HUES6 (cell line): ENCODE results near the gene FAM124A.

Experiments used
- H3K27ac ChIP-seq: 2 replicates; pipeline ENCODE4 v1.7.0; 2013; ENCODE audit warnings: low read depth, mild to moderate bottlenecking, low read length, inconsistent platforms
- H3K27me3 ChIP-seq: 2 replicates; pipeline ENCODE4 v1.6.1; 2013; ENCODE audit warnings: low read length; ENCODE audit not compliant: control insufficient read depth, insufficient read depth
- H3K36me3 ChIP-seq: 2 replicates; pipeline ENCODE4 v1.6.1; 2013; ENCODE audit warnings: low read length; ENCODE audit not compliant: control insufficient read depth, insufficient read depth
- H3K4me1 ChIP-seq: 2 replicates; pipeline ENCODE4 v1.6.1; 2013; ENCODE audit warnings: low read length; ENCODE audit not compliant: control insufficient read depth, insufficient read depth
- H3K4me3 ChIP-seq: 2 replicates; pipeline ENCODE4 v1.5.1; 2013; ENCODE audit warnings: low read depth, low read length
- H3K9ac ChIP-seq: one replicate; pipeline ENCODE4 v1.6.1; 2013; ENCODE audit warnings: mild to moderate bottlenecking, low read length
- H3K9me3 ChIP-seq: 2 replicates; pipeline ENCODE4 v1.6.1; 2013; ENCODE audit warnings: low read depth, low read length; ENCODE audit not compliant: control insufficient read depth, insufficient read depth

FAM124A gene

DNA sequence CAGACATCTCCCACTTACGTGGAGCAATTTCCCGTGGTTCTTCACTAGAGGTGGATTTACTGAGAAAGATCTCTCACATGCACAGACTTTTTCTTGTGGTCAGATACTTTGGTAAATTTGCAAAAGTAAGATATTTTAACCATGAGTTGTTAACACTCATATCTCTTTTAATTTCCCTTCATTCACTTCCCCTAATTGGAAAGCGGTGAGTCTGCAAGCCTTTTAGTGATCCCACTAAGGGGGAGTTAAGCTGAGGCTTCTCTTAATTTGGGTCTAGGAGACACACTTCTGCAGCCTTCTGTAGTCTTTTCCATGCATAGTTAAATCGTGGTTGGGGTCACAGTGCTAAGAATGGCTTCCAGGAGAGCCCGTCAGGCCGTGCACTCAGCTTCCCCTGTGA, 86.6 kb downstream of the FAM124A start:
- Histone ChIP-seq H3K9me3 (no peaks in the 10 kb centered on the region), H3K27me3 (no peaks in the 10 kb centered on the region), H3K4me3 (no peak overlapping the region), H3K27ac (no peak overlapping the region), H3K4me1 (peaks cover 29% of the 10 kb centered on the region), H3K36me3 (no peaks in the 10 kb centered on the region), H3K9ac (no peak overlapping the region)

DNA sequence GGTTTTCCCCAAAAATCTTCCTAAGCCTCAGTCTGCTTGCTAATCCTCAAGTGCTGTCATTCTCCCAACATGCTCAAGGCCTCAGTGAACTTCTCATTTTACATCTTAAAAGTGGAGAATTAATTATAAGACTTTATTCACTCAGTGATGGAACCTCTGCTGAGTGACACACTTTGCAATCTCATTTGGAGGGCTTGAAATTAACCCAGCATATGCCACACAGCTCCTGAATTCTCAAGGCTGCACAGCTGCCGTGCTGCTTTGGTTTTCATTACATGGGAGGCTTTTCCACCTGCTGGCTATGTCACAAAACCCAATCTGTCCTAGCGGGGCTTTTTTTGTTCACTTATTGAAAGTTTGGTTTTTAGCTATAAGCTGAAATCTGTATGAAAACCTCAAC, 89.0 kb downstream of the FAM124A start:
- no peaks in the 10 kb centered on the region for H3K9me3 ChIP-seq
- no peaks in the 10 kb centered on the region for H3K27me3 ChIP-seq
- H3K4me1 ChIP-seq = peaks cover 25% of the 10 kb centered on the region
- H3K36me3 ChIP-seq = no peaks in the 10 kb centered on the region
- no peak overlapping the region for H3K4me3 ChIP-seq
- no peak overlapping the region for H3K27ac ChIP-seq
- H3K9ac ChIP-seq = no peak overlapping the region

DNA sequence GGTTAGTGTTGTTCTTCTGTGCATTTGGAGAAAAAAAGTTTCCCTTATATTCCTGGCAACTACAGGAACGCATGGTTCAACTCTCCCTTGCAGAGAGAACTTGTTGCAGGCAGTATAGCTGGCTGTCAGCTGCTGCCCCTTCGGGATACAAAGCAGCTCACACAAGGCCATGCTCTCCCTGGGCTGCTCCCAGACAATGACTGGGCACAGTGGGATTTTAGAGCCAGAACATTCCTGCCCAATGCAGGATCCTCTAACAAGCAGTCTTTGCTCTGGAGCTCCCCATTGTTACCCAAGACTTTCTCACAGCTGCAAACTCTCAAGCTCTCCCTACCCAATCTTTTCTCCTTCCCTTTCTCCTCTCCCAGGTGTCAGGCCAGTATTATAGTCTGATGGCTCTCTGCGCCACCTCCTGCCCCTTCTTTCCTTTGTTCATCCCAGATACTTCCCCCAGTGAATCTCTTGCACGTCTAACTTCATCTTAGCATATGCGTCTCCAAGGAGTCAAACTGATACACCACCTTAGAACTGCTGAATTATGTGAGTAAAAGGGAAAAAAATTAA, 89.8 kb downstream of the FAM124A start:
- no peak overlapping the region for H3K4me3 ChIP-seq
- H3K4me1 ChIP-seq = peaks cover 25% of the 10 kb centered on the region
- H3K36me3 ChIP-seq = no peaks in the 10 kb centered on the region

DNA sequence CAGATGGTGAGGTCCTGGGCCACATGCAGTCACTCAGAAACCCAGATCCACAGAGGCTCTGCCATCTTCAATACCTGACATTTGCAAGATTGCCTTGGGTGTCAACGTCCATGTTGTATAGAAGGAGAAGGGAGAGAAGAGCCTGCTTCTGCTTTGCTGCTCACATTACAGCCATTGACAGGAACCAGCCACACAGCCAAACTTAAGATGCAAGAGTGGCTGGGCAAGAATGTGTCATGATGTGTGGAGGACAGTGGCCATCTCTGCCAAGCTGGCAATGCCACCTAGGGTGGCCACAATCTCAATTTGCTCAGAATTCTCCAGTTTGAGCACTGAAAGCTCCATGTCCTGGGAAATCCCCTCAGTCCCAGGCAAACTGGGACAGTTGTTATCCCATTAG, 91.4 kb downstream of the FAM124A start:
- Histone ChIP-seq H3K4me3 (no peak overlapping the region), H3K27ac (no peak overlapping the region), H3K36me3 (no peaks in the 10 kb centered on the region), H3K9ac (no peak overlapping the region), H3K9me3 (no peaks in the 10 kb centered on the region), H3K27me3 (no peaks in the 10 kb centered on the region), H3K4me1 (peaks cover 23% of the 10 kb centered on the region)

More for the DNA sequence above, 89.8 kb downstream of the FAM124A start:
- no peaks in the 10 kb centered on the region for H3K9me3 ChIP-seq
- H3K27ac ChIP-seq = no peak overlapping the region
- H3K9ac ChIP-seq = no peak overlapping the region
- H3K27me3 ChIP-seq = no peaks in the 10 kb centered on the region

DNA sequence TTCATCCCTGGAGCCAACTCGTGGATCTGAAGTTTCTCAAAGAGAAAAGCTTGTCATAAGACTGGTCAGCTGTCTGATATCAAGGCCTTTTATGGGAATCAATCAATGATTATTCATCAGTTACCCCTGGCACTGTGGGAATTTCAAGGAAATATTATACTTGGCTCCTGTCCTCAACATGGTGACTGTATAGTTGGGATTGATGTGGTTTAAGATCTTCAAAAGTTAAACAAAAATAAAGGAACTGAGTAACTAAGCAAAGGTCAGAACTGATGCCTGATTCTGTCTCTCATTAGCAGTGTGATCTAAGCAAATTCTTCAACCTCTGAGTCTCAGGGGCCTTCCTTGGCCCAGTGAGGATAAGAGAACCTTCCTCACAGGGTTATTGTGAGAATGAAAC, 95.1 kb downstream of the FAM124A start:
- Histone ChIP-seq H3K27ac (no peak overlapping the region), H3K4me1 (peaks cover 12% of the 10 kb centered on the region; the same call in 1 of the 2 replicates), H3K36me3 (no peaks in the 10 kb centered on the region), H3K9me3 (no peaks in the 10 kb centered on the region), H3K9ac (no peak overlapping the region), H3K27me3 (no peaks in the 10 kb centered on the region), H3K4me3 (no peak overlapping the region)

DNA sequence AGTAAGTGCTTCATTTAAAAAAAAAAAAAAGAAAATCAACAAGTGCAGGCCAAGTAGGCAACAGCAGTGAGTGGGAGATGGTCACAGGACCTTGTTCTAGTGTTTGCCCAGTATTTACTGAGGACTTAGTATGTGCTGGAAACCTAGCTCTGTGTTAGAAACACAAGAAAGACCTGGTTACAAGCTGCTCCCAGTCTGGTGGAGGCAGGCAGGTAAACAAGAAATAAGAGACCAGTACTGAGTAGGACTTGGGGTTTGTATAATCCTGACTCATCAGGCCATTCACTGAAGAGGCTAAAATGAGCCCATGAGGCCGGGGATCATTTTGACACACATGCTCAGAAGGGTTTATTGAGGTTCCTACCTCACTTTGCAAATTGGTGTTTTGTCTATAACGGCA, 95.8 kb downstream of the FAM124A start:
- H3K9me3 ChIP-seq = no peaks in the 10 kb centered on the region
- H3K27me3 ChIP-seq = no peaks in the 10 kb centered on the region
- H3K36me3 ChIP-seq = no peaks in the 10 kb centered on the region
- H3K4me1 ChIP-seq = peaks cover 12% of the 10 kb centered on the region; the same call in 1 of the 2 replicates
- H3K4me3 ChIP-seq = no peak overlapping the region
- H3K27ac ChIP-seq = no peak overlapping the region
- H3K9ac ChIP-seq = no peak overlapping the region

DNA sequence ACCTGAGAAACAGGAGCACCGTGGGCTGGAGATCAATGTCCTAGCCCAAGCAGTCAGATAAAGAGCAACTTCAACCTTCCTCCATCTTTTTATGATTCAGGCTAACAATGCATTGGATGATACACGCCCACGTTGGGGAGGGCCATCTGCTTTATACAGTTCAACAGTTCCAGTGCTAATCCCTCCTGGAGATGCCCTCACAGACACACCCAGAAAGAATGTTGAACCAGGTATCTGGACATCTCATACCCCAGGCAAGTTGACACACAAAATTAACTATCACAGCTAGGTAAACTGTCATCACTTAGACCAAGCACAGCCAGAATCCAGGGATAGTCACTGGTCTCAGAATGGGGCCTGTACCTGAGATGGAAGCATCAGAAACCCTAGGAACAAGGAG, 96.7 kb downstream of the FAM124A start:
- Histone ChIP-seq H3K4me3 (no peak overlapping the region), H3K9ac (no peak overlapping the region), H3K4me1 (peaks cover 12% of the 10 kb centered on the region; the same call in 1 of the 2 replicates), H3K27ac (no peak overlapping the region), H3K9me3 (no peaks in the 10 kb centered on the region), H3K27me3 (no peaks in the 10 kb centered on the region), H3K36me3 (no peaks in the 10 kb centered on the region)

DNA sequence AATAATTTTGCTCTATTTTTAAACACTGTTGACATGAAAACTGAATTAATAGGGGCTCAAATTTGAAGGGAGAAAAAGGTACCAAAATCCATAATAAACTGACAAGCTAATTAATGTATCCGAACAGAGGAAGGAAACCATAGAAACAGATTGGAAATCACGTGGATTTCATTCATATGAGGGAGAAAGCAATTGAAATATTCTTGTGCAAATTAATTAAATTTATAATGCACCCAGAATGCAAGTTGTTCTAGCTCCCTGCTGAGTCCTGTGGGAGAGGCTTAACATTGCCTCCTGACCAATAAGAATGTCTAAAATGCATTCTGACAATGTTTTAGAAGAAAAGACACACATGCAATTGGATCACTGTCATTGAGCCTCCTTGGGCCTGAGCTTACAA, 99.6 kb downstream of the FAM124A start:
- no peaks in the 10 kb centered on the region for H3K36me3 ChIP-seq
- H3K9ac ChIP-seq = no peak overlapping the region
- H3K4me1 ChIP-seq = peaks cover 11% of the 10 kb centered on the region
- no peaks in the 10 kb centered on the region for H3K27me3 ChIP-seq
- H3K9me3 ChIP-seq = no peaks in the 10 kb centered on the region
- no peak overlapping the region for H3K4me3 ChIP-seq
- no peak overlapping the region for H3K27ac ChIP-seq

DNA sequence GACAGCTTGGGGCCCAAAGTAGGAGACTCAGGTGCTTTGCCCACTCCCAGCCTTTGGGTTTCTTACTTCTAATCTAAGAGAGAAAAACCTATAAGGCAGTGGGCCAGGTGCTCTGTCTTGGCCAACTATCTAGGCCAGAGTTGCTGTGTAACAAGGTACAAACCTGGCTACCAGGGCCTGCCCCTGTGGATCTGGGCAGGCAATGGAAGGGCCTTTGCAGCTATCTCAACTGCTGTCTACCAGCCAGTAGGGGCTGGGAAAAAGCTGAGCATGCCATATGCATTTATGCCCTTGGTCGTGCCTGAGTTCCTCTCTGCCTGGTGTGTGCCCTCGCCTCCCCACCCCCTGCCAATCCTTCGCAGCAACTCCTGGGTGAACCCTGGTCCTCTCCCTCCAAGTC, 100.6 kb downstream of the FAM124A start:
- Histone ChIP-seq H3K9ac (no peak overlapping the region), H3K9me3 (no peaks in the 10 kb centered on the region), H3K27me3 (no peaks in the 10 kb centered on the region), H3K36me3 (no peaks in the 10 kb centered on the region), H3K27ac (no peak overlapping the region), H3K4me3 (no peak overlapping the region), H3K4me1 (peaks cover 11% of the 10 kb centered on the region)

DNA sequence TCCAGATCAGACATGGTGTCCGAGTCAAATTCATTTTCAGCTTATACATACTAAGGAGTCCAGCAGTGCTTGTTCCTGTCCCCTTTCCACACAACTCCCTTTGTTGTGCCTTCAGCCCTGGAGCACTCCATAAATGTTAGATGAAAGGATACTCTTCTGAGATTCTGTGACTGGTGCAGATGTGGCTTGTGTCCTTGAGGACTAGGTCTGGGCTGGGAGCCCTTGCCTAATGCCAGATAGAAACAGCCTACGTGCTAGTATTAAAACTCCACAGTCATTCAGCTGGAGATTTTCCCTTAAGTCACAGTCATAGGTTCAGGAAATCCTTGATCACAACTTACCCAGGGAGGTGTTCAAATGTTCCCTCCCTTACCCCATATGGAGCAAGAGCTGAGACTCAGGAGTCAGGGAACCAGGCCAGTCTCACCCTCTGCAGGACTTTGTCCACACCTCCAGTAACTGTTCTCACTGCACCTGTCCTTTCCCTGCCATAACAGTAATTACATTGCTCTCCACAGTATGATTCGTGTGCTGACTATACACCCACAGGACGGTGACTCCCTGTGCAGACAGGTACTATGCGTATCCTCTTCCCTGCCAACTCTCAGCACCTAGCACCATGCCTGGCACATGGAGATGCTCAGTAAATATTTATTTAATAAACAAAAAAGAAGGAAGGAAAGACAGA, 101.8 kb downstream of the FAM124A start:
- H3K9ac ChIP-seq = no peak overlapping the region
- H3K4me1 ChIP-seq = peaks cover 11% of the 10 kb centered on the region
- H3K4me3 ChIP-seq = no peak overlapping the region
- H3K36me3 ChIP-seq = no peaks in the 10 kb centered on the region
- no peak overlapping the region for H3K27ac ChIP-seq
- no peaks in the 10 kb centered on the region for H3K27me3 ChIP-seq
- H3K9me3 ChIP-seq = no peaks in the 10 kb centered on the region

DNA sequence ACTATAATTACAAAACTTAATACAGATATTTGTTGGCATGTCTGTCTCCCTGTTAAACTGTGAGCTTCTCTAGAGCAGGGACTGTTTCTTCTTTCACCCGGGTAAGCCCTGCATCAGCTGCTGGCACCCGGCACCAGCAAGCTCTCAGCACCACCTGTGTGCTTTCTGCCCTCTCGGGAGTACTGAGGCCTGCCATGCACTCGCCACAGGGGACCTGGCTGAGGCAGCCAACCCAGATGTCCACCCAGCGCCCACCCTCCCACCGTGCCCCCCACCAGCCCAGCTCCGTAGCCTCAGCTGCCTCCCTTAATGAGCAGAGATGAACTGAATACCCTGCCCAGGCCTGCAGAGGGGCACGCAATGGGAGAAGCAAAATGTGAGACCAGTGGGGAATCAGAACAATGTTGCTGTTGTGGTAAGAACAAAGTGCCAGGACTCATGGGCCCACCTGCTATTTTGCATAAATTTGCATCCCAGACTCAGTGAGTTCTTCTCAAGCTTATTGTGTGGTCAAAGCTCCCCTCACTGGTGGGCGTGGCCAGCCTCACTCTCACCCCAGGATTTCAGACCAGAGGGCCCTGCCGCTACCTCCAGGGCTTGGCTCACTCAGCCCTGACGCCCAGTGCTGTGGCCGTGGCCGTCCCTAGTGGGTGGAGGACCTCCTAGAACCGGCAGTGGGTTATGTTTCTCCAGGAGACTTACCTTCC, 102.7 kb downstream of the FAM124A start:
- no peaks in the 10 kb centered on the region for H3K27me3 ChIP-seq
- H3K9me3 ChIP-seq = no peaks in the 10 kb centered on the region
- H3K9ac ChIP-seq = no peak overlapping the region
- peaks cover 11% of the 10 kb centered on the region for H3K4me1 ChIP-seq
- H3K27ac ChIP-seq = no peak overlapping the region
- no peaks in the 10 kb centered on the region for H3K36me3 ChIP-seq
- H3K4me3 ChIP-seq = no peak overlapping the region
